ENCODE data around the gene ZCRB1. TPM values are rescaled to one million over a fixed set of nuclear protein-coding genes. Genes with fewer than 3 reads are reported as not detected.
"Not testable (repeated sequence)": the region's sequence is repeated elsewhere in the genome, so short reads cannot be mapped to it uniquely, and the experiment has no call there.

ZCRB1 gene
- total RNA-seq, 1 donor from 2014 or later, result 54.0 TPM

GRCh38 chr12:42336286-42336685 lies 10.4 kb upstream of the ZCRB1 start:
- intact Hi-C loops (cut with DNase I), result no loop called here
- no peak for ATAC-seq
- no peak for DNase-seq (ENCODE audit: missing footprints)

- ATAC-seq (peak; percentile 44), DNase-seq (ENCODE audit: missing footprints) (no peak)
- intact Hi-C loops (cut with DNase I), result loop anchor here (2.0 kb wide), 1 partner anchor 204 kb away; no protein-coding TSS in a partner anchor
Observed at GRCh38 chr12:42332301-42333285, 6.7 kb upstream of the ZCRB1 start.

- ATAC-seq; DNase-seq (ENCODE audit: missing footprints); intact Hi-C loops (cut with DNase I): not testable (repeated sequence)
Observed at GRCh38 chr12:42330097-42330496, 4.2 kb upstream of the ZCRB1 start.

- no peak for DNase-seq (ENCODE audit: missing footprints)
- ATAC-seq, result no peak
- intact Hi-C loops (cut with DNase I), result loop anchor here (2.0 kb wide), 1 partner anchor 88 kb away; the partner anchor contains the start of gene YAF2
Observed at GRCh38 chr12:42327227-42327590, 1.3 kb upstream of the ZCRB1 start.

- DNase-seq (ENCODE audit: missing footprints), result no peak
- intact Hi-C loops (cut with DNase I), result loop anchor here (2.0 kb wide), 1 partner anchor 88 kb away; the partner anchor contains the start of gene YAF2
- ATAC-seq, result peak; percentile 9
Observed at GRCh38 chr12:42326541-42327226, 790 bp upstream of the ZCRB1 start.

- DNase-seq (ENCODE audit: missing footprints) (no peak), ATAC-seq (no peak)
- intact Hi-C loops (cut with DNase I), result no loop called here
Observed at GRCh38 chr12:42325326-42325652, 605 bp downstream of the ZCRB1 start.

- ATAC-seq, result no peak
- DNase-seq (ENCODE audit: missing footprints), result no peak
- intact Hi-C loops (cut with DNase I), result no loop called here
Observed at GRCh38 chr12:42323856-42324255, 2.0 kb downstream of the ZCRB1 start.

- no peak for ATAC-seq
- intact Hi-C loops (cut with DNase I), result no loop called here
Observed at GRCh38 chr12:42322567-42322966, 3.3 kb downstream of the ZCRB1 start.

GRCh38 chr12:42320796-42321195 lies 5.1 kb downstream of the ZCRB1 start:
- intact Hi-C loops (cut with DNase I), result no loop called here
- DNase-seq (ENCODE audit: missing footprints) (no peak), ATAC-seq (no peak)

More at GRCh38 chr12:42322567-42322966, 3.3 kb downstream of the ZCRB1 start:
- DNase-seq (ENCODE audit: missing footprints), result no peak

- DNase-seq (ENCODE audit: missing footprints) (no peak), ATAC-seq (no peak)
- intact Hi-C loops (cut with DNase I), result no loop called here
Observed at GRCh38 chr12:42315108-42315507, 10.8 kb downstream of the ZCRB1 start.

GRCh38 chr12:42309996-42310395 lies 15.9 kb downstream of the ZCRB1 start:
- ATAC-seq, result no peak
- no peak for DNase-seq (ENCODE audit: missing footprints)
- intact Hi-C loops (cut with DNase I), result no loop called here

GRCh38 chr12:42308390-42308789 lies 17.5 kb downstream of the ZCRB1 start:
- ATAC-seq, result no peak
- no peak for DNase-seq (ENCODE audit: missing footprints)
- intact Hi-C loops (cut with DNase I), result no loop called here

GRCh38 chr12:42306297-42306696 lies 19.6 kb downstream of the ZCRB1 start:
- no peak for DNase-seq (ENCODE audit: missing footprints)
- intact Hi-C loops (cut with DNase I), result no loop called here
- no peak for ATAC-seq

GRCh38 chr12:42299392-42300308 lies 26.2 kb downstream of the ZCRB1 start:
- no peak for ATAC-seq

GRCh38 chr12:42298887-42299286 lies 27.0 kb downstream of the ZCRB1 start:
- intact Hi-C loops (cut with DNase I), result no loop called here
- ATAC-seq (no peak), DNase-seq (ENCODE audit: missing footprints) (no peak)

More at GRCh38 chr12:42299392-42300308, 26.2 kb downstream of the ZCRB1 start:
- no peak for DNase-seq (ENCODE audit: missing footprints)
- intact Hi-C loops (cut with DNase I), result no loop called here

- no peak for ATAC-seq
- intact Hi-C loops (cut with DNase I), result no loop called here
Observed at GRCh38 chr12:42296503-42297109, 29.3 kb downstream of the ZCRB1 start.

GRCh38 chr12:42291680-42292079 lies 34.2 kb downstream of the ZCRB1 start:
- intact Hi-C loops (cut with DNase I), result no loop called here

More at GRCh38 chr12:42296503-42297109, 29.3 kb downstream of the ZCRB1 start:
- DNase-seq (ENCODE audit: missing footprints), result no peak

GRCh38 chr12:42288544-42288943 lies 37.4 kb downstream of the ZCRB1 start:
- no peak for ATAC-seq
- no peak for DNase-seq (ENCODE audit: missing footprints)
- intact Hi-C loops (cut with DNase I), result no loop called here

More at GRCh38 chr12:42291680-42292079, 34.2 kb downstream of the ZCRB1 start:
- no peak for ATAC-seq
- no peak for DNase-seq (ENCODE audit: missing footprints)

Measured in Right ventricle myocardium inferior (tissue), 1 donor.